Activated T-cell treated with anti-CD3 and anti-CD28 coated beads, Interleukin-2, amount 50 U/mL, for 72 hours (primary cell): ENCODE measurements around the gene ZNF571. TPM values are rescaled to one million over a fixed set of nuclear protein-coding genes. Genes with fewer than 3 reads are reported as not detected.

Experiments
- total RNA-seq, 2 donors: library from RNA; stranded (reverse); gene quantifications; one replicate each; pipeline ENCODE4 v1.2.3, GENCODE V29; 2022

ZNF571 gene
- total RNA-seq, 2 donors from 2014 or later: 6.2 to 9.4 TPM

Other genes starting within 250 kb of the ZNF571 start
- 1 to 10 TPM; 4.2 to 5.3 TPM for gene ZNF527, start 223.7 kb downstream of the ZNF571 start, total RNA-seq
- gene ZNF569, start 127.3 kb downstream of the ZNF571 start, total RNA-seq: 10 to 100 TPM in 1 of 2 donors, 1 to 10 TPM in 1; 9.8 to 16.1 TPM
- gene ZNF570, start 125.4 kb downstream of the ZNF571 start, total RNA-seq: 1 to 10 TPM; 6.4 to 7.7 TPM
- gene ZNF793, start 87.9 kb downstream of the ZNF571 start, total RNA-seq: 1 to 10 TPM; 4.5 to 6.7 TPM
- gene ZNF540, start 84 bp upstream of the ZNF571 start, total RNA-seq: 1 to 10 TPM; 2.3 TPM
- 10 to 100 TPM; 11.1 to 13.3 TPM for gene ZFP30, start 60.7 kb upstream of the ZNF571 start, total RNA-seq
- gene ZNF607, start 125.0 kb upstream of the ZNF571 start, total RNA-seq: 10 to 100 TPM in 1 of 2 donors, 1 to 10 TPM in 1; 8.8 to 10.1 TPM
- gene ZNF573, start 184.8 kb upstream of the ZNF571 start, total RNA-seq: 10 to 100 TPM in 1 of 2 donors, 1 to 10 TPM in 1; 9.7 to 11.7 TPM